Left lobe of liver (tissue), 2 donors: Measurements from ENCODE around the gene LAG3. TPM values are rescaled to one million over a fixed set of nuclear protein-coding genes. Genes with fewer than 3 reads are reported as not detected.
A peak's percentile ranks its signal among the peaks of the same experiment; 100 is the strongest.
"Not testable (repeated sequence)": the region's sequence is repeated elsewhere in the genome, so short reads cannot be mapped to it uniquely, and the experiment has no call there.

Experiments
- ATAC-seq: fragments of 200-7000 bp; cut with Tn5 transposase; one replicate; pipeline ENCODE4 v1.9.1; 2020; ENCODE audit warnings: mild to moderate bottlenecking, moderate library complexity
- DNase-seq: peaks from one replicate; pipeline ENCODE4 v3.0.0-alpha.2; 2020; ENCODE audit warnings: low spot score
- total RNA-seq: library from RNA; stranded (reverse); gene quantifications from one replicate; pipeline ENCODE4 v1.2.1, GENCODE V29; 2021
- donor health status: DM: no; HTN: no; CAD: no; lungs with moderate emphysema.
- donor health status: DM: no; HTN: yes; CAD: no.

Gene LAG3
- total RNA-seq: 2.8 TPM

DNA sequence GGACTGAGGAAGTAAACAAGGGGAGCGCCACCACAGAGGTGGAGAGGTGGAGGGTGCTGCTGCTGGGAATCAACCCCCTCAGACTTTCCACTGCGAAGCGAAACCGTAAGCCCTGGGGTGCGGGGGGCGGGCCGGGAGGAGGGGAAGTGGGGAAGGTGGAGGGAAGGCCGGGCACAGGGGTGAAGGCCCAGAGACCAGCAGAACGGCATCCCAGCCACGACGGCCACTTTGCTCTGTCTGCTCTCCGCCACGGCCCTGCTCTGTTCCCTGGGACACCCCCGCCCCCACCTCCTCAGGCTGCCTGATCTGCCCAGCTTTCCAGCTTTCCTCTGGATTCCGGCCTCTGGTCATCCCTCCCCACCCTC, at the start of gene LAG3:
TSS of gene LAG3 (plus strand) at position 190 of the 365 bp plus-strand sequence. CDS start 333 bp downstream, outside the sequence.
- ATAC-seq (peak; percentile 12), DNase-seq (no peak)

DNA sequence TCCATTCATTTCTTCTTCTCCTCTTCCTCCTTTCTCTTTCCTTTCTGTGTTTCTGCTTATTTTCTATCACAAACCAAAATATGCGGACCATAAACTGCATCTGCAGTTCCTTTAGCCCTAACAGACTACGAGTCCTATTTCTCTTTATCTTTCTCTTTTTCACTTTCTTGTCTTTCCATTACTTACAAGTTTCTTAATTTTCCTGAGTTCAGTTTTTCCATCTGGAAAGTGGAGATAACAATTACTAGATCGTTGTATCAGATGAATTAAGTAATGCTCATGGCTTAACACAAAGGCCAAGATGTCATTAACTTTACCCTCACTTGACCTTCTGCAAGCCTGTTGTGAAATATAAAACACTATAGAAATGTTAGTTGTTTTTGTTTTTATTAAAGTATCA, 49.5 kb upstream of the LAG3 start:
- no peak for DNase-seq
- no peak for ATAC-seq

DNA sequence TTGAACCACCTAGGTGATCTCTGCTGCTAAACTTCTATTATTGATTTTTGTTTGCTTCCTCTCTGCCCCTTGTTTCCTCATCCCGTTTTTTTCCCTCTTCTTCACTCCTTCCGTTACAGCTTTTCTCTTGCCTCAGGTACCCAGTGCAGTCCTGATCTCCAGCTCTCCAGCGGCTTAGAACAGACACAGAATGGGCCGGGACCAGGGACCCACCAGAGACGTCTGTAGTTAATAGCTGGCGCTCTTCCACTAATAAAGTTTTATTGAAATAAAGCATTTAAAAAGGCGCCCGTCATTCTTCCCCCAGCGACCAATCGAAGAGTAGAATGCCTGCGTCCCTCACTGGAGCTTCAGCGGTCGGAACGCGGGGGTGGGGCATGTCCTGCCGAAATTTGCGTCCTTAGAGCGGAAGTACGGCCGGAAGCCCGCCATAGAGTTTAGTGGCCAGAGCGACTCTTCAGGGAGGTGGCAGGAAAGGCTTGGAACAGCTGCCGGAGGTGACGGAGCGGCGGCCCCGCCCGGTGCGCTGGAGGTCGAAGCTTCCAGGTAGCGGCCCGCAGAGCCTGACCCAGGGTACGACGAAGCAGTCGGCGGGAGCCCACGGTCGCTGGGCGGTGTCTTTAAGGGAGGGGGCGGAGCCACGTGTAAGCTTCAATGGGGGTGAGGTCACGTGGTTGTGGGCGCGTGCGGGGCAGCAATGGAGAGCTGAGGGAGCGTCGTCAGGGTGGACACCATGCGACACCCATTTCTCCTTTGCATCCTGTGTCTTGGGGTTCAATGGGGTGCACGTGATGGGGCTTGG, 48.5 kb upstream of the LAG3 start, which contains the start of gene COPS7A:
TSS of gene COPS7A (plus strand) at position 440 of the 802 bp plus-strand sequence. CDS start 611 bp downstream, outside the sequence.
- DNase-seq: peak; percentile 99
- peak; percentile 98 for ATAC-seq

DNA sequence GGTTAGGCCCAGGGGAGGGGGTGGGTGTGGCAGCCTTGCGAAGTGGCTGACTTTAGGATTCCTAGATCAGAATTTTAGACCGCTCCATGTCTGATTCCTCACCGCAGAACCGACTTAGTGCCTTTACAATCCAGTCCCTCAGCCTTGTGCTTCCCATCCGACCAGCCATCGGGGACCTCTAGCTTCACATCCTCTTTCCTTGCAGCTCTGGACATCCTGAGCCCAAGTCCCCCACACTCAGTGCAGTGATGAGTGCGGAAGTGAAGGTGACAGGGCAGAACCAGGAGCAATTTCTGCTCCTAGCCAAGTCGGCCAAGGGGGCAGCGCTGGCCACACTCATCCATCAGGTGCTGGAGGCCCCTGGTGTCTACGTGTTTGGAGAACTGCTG, 47.9 kb upstream of the LAG3 start:
- DNase-seq (no peak), ATAC-seq (peak; percentile 5)

DNA sequence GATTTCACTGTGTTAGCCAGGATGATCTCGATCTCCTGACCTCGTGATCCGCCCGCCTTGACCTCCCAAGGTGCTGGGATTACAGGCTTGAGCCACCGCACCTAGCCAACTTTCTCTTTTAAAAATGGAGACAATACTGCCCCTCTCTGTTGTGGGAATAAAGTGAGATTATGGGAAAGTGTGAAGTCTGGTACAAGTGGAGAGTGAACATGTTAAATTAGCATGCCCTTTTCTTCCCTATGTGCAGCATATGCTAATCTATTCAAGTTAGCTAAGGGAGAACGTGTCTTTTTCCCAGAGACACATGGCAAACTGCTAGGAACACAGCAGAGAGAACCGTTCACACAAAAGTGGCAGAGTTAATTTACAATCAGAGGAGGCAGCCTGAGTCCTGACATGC, 47.0 kb upstream of the LAG3 start:
- ATAC-seq (no peak), DNase-seq (no peak)

DNA sequence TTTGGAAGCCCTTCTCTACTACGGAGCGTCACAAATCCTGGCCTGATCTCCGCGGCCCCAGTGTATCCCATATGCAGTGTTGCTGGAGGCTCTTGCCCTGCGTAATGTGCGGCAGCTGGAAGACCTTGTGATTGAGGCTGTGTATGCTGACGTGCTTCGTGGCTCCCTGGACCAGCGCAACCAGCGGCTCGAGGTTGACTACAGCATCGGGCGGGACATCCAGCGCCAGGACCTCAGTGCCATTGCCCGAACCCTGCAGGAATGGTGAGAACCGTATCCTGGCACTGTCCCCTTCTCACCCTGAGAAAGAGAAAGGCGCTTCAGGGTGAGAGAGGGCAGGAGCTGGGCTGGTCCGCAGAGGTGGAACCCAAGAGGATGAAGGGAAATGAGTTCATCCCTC, 43.1 kb upstream of the LAG3 start:
- no peak for ATAC-seq
- DNase-seq: no peak

DNA sequence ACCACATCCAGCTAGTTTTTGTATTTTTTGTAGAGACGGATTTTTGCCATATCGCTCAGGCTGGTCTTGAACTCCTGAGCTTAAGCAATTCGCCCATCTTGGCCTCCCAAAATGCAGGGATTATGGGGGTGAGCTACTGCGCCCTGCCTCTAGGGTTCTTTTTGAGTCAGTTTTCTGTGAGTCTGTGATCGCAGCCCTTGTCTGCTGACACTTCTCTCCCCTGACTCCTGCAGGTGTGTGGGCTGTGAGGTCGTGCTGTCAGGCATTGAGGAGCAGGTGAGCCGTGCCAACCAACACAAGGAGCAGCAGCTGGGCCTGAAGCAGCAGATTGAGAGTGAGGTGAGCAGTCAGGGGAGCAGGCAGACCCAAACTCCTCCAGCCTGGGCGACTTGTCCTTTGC, 42.2 kb upstream of the LAG3 start:
- ATAC-seq (no peak), DNase-seq (no peak)

DNA sequence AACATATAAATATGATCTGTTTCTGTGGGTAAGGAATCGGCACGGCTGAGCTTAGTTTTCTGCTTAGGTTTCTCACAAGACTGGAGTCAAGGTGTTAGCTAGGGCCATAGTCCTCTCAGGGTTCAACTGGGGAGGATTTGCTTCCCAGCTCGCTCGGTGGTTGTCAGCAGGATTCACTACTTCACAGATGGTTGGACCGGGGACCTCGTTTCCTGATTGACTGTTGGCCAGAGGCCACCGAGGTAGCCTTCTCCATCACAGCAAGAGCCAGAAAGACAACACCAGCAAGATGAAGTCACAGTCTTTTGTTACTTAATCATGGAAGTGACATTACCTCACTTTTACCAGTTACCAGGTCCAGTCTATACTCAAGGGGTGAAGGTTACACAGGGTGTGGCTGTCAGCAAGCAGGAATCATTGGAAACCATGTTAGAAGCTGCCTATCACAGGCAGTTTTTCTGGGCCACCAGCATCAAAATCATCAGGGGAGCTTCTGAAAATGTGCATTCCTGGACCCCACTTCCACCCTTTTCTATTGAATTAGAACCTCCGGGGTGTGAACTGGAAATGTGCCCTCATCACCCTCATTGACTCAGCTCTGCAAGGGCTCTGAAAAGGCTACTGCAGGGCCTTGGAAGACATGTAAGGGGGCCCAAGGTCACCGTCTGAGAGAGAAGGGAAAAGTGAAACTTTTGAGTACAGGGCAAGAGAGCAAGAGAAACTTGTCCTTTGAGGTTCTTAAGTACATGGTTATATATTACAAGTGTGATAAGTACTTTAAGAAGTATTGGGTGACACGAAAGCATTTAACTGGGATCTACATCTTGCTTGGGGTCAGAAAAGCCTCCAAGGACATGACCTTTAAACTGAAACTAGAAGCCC, 37.6 kb upstream of the LAG3 start:
- DNase-seq (no peak), ATAC-seq (no peak)

DNA sequence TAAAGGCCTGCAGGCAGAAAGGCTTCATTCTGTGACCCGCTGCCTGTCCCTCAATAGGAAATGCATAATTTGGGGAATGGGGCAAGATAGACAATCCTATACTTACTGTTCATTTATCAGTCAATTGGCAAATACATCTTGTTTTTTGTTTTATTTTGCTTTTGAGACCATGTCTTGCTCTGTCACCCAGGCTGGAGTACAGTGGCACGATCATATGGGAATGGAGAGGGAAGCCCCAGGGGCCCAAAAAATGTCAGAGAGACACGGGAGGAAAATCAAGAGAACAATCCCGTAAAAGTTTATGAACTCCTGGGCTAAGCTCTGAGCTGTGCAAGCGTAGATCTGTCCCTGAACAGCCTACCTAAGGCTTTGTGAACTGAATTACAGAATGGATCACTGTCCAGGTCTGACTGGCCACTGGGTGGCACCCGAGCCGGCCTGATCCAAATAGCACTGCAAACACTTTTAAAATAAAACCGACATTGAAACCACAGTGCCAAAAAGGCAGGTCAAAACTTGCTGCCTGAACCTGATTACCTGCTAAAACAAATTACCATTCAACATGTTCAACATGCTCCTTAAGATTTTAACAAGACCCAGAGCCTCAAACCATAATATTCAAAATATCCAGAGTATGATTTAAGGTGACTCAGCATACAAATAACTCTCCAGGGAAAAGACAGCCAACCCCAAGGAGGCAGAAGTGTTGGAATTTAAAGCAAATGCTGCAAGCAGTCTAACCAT, 36.7 kb upstream of the LAG3 start:
- DNase-seq (peak; percentile 81), ATAC-seq (peak; percentile 99)

DNA sequence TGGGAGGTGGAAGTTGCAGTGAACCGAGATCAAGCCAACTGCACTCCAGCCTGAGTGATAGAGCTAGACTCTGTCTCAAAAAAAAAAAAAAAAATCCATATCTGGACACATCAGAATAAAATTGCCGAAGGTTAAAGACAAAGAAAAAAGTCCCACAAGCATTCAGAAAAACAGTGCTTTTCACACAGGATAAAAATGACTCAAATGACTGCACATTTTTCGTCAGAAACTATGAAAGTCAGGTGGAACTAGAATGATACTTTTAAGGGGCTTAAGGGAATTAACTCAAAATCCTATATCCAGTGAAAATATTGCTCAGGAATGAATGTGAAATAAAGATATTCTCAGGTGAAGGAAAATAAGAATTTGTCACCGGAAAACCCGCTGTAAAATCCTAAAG, 35.6 kb upstream of the LAG3 start:
- ATAC-seq (no peak), DNase-seq (no peak)

DNA sequence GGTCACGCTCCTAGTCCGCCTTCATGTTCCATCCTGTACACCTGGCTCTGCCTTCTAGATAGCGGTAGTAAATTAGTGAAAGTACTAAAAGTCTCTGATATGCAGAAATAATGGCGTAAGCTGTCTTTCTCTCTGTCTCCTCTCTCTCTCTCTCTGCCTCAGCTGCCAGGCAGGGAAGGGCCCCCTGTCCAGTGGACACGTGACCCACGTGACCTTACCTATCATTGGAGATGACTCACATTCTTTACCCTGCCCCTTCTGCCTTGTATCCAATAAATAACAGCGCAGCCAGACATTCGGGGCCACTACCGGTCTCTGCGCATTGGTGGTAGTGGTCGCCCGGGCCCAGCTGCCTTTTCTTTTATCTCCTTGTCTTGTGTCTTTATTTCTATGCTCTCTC, 30.2 kb upstream of the LAG3 start:
- not testable (repeated sequence) for DNase-seq, ATAC-seq

DNA sequence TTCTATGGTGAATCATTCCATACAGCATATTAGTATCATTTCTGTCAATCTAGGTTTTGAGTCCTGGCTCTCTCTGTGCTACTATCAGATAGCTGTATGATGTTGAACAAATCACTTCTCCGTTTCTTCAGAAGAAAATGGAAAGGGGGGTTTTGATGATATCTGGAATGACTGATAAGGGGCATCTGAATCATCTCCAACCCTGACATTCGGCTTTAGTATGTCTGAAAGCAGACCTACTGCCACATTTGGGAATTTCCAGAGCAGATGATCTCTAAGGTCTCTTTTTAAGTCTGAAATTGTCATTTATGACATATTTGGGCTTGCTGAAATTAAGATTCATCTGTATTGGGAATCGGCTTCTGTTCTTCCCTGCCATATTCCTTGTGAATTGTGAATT, 29.5 kb upstream of the LAG3 start:
- DNase-seq (no peak), ATAC-seq (no peak)

DNA sequence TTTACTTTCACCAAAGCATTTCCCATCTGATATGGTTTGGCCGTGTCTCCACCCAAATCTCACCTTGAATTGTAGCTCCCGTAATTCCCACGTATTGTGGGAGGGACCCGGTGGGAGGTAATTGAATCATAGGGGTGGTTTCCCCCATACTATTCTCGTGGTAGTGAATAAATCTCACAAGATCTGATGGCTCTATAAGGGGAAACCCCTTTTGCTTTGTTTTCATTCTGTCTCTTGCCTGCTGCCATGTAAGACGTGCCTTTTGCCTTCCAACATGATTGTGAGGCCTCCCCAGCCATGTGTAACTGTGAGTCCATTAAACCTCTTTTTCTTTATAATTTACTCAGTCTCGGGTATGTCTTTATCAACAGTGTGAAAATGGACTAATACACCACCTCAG, 29.0 kb upstream of the LAG3 start:
- not testable (repeated sequence) for ATAC-seq, DNase-seq

DNA sequence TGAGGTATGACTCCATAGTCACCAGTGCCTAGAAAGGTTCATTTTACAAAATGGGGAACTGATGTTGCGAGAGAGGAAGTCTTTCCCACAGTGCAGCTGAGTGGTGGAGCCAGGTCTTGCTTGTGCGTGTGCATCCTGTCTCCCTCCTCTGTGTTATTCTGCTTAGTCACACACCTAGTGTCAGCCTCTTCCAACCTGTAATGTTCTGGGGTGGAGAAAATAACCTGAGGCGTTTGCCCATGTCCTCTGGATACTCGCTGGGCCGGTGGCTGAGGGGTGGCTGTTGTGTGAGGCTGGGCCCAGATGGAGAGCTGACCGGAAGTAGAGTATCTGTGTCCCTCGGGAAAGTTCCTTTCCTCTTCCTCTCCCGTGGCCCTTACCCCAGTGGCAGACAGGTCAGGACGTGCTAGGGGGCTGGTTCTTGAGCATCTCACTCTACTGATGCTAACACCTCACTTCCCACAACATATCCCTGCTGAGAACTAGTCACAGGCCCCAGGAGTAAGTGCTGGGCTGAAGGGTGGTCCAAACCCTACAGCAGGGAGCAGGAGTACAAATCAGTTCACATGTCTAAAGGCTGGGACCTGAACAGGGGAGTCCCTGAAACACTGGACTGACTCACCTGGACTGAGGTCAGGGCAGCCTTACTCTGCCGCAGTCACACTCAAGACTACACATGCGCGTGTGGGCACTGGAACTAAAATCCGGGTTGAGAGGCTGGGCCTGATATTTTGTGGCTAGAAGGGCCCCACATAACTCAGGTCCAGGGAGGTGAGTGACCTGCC, 26.4 kb upstream of the LAG3 start:
- ATAC-seq (peak; percentile 45), DNase-seq (no peak)

DNA sequence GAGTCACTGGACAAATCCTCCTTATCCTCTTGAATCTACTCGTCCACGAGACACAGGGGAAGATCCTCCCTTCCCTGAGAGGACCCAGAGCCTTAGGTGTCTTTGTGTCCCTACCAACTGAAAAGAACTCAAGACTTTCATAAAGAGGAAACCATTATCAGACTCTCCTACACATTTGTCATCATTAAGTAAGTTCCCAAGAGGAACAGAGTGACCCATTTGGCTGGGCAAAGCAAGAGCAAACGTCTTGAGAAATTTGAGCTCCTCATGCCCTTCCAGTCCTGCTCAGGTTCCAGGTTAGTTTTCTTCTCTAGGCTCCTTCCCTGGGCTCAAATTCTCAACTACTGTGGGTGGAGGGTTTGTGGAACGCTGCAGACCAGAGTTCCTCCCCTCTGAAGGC, 25.1 kb upstream of the LAG3 start:
- no peak for ATAC-seq
- DNase-seq: no peak

DNA sequence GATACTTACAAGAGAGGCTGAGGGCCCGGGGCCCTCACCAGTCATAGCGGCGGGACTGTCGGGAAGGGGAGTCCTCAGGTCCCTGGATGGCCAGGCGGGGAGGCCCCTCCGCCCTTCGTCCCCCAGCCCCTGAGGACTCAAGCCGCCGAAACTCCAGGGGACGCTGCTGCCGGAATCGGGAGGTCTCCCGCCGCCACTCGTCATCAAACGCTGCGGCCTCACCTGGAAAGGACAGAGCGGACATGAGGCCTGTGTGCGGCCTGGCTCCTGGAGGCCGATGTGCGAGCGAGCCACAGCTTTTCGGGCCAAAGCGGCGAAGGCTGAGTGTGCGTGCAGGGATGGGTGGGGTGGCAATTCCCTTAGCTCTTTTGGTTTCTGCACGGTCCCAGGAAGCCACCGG, 23.6 kb upstream of the LAG3 start:
- DNase-seq: no peak
- ATAC-seq: no peak

DNA sequence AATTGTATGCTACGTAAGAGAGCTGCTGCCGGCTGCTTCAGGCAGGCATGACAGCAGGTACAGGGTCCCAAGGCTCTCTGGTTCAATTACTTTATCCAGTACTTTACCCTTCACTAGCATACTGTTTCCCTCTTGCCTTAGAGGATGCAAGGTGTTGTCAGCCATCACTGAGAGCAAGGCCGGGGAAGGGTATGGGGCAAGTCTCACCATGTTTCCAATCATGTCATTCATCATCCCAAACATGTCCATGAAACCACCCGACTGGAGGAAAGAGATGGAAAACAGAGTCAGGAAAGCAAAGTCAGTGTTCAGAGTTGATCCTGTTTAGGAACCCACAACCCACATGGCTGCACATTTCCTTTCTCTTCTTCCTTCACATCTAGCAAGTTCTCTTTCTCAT, 21.8 kb upstream of the LAG3 start:
- ATAC-seq (no peak), DNase-seq (no peak)

DNA sequence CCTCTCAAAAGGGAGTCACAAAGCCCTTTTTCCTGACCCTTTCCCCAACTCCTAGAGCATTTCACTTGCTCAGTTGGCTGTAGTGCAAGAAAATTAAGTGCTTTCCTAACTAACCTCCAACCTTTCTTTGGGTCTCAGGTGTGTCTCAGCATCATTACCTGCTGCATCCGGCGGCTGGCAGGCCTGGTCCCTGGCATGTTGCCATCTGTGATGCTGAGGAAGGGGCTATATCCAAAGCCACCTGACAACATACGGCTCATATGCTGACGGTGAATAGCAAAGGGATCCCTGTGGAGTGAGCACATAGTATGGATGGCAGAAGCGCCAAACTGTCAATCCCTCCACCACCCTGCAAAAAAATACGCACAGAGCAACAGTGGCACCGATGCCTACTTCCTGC, 20.6 kb upstream of the LAG3 start:
- DNase-seq (no peak), ATAC-seq (no peak)

DNA sequence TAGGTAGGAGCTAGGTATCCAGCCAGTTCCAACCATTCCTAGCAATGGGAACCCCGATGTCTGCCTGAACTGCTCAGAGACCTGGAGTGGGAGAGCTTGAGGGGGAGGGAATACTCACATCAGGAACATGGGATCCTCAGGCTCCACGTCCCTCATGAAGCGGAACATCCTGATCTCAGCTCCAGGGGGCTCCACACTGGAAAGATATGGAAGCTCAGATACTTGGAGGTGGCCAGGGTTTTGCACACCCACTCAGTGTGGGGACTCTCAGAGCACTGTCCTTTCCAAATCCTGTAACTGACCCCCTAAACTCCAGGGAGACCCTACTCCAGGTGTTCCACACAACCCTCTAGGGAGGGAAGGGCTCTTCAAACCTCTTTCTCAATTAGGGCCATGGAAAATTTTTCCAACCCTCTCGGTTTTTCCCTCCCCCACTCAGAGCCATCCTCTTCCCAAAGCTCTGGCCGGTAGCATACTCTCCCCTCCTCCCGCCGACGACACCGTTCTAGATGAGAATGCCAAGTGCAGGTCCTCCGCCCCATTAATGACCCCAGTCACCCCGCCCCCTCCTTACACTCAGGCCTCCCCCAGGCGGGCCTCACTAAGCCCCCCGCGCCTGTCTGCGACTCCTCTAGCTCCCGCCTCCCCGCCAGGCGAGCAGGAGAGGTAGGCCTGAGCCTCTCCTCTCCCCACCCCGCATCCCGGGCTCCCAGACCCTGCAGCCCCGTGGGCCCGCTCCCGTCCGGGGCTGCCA, 20.0 kb upstream of the LAG3 start:
- ATAC-seq (peak; percentile 8), DNase-seq (no peak)
